Panc1 (cell line): Measurements from ENCODE around the gene SMAD3. TPM values are rescaled to one million over a fixed set of nuclear protein-coding genes. Genes with fewer than 3 reads are reported as not detected.
"Not testable (repeated sequence)": the region's sequence is repeated elsewhere in the genome, so short reads cannot be mapped to it uniquely, and the experiment has no call there.

ENCODE experiments used
- ATAC-seq: fragments of 200-7000 bp; cut with Tn5 transposase; 2 replicates; pipeline ENCODE4 v1.9.1; 2020; ENCODE audit warnings: mild to moderate bottlenecking, moderate library complexity
- BruUV-seq: library from RNA; stranded (reverse); fragments of 400-500 nt; replicated peaks from 2 replicates; lab custom pipeline; 2021; lab: Mats Ljungman, UMichigan
- CTCF ChIA-PET: fragments of 300-600 bp; sonication (Branson Sonifier 250); formaldehyde crosslinking; loops from one replicate; lab custom pipeline; 2022; ENCODE audit warnings: antibody characterized with exemption; lab: Charles Lee
- POLR2A ChIA-PET: fragments of 300-600 bp; sonication (Branson Sonifier 250); formaldehyde crosslinking; loops from one replicate; lab custom pipeline; 2022; ENCODE audit warnings: antibody characterized with exemption; lab: Charles Lee
- DNase-seq: peaks from one replicate; pipeline ENCODE4 v3.0.0-alpha.2; 2010; ENCODE audit warnings: low read depth, low spot score
- H3K27ac ChIP-seq: 2 replicates; pipeline ENCODE4 v1.5.1; 2011; ENCODE audit warnings: mild to moderate bottlenecking, low read length, inconsistent platforms
- H3K27me3 ChIP-seq: fragments of 200-500 bp; sonication (Bioruptor generic); 2 replicates; pipeline ENCODE4 v1.6.0; 2014; ENCODE audit warnings: low read length, inconsistent platforms; ENCODE audit not compliant: control insufficient read depth, insufficient read depth
- H3K36me3 ChIP-seq: fragments of 200-500 bp; sonication (Bioruptor generic); 2 replicates; pipeline ENCODE4 v1.5.1; 2014; ENCODE audit warnings: inconsistent platforms, mild to moderate bottlenecking, low read length, moderate library complexity; ENCODE audit not compliant: control insufficient read depth, insufficient read depth
- H3K4me1 ChIP-seq: 2 replicates; pipeline ENCODE4 v1.5.1; 2011; ENCODE audit warnings: inconsistent platforms, mild to moderate bottlenecking, low read length, moderate library complexity; ENCODE audit not compliant: control insufficient read depth, insufficient read depth
- H3K4me3 ChIP-seq, 2 experiments: 2 replicates each; pipeline ENCODE4 v1.5.1; 2011 to 2012; ENCODE audit warnings: low read depth in 2 of 2, low read length in 2 of 2, mild to moderate bottlenecking in 2 of 2, inconsistent platforms in 1 of 2, moderate library complexity in 1 of 2
- H3K9me3 ChIP-seq: fragments of 200-500 bp; sonication (Bioruptor generic); 2 replicates; pipeline ENCODE4 v1.5.1; 2014; ENCODE audit warnings: low read depth, mild to moderate bottlenecking, inconsistent platforms, low read length, moderate library complexity; ENCODE audit not compliant: control insufficient read depth, insufficient read depth
- CTCF ChIP-seq: fragments of 450-650 bp; IDR thresholded peaks from 2 replicates; pipeline ENCODE4 v1.5.1; 2017; ENCODE audit warnings: mild to moderate bottlenecking
- POLR2AphosphoS5 ChIP-seq: IDR thresholded peaks from 2 replicates; pipeline ENCODE4 v1.6.1; 2012; ENCODE audit warnings: mild to moderate bottlenecking, low read depth, low read length, moderate library complexity
- REST ChIP-seq, 2 experiments: IDR thresholded peaks; 2 replicates each; pipeline ENCODE4 v1.6.1; 2011 to 2012; ENCODE audit warnings: low read depth in 2 of 2, control low read depth in 1 of 2, low read length in 1 of 2, mild to moderate bottlenecking in 1 of 2, moderate library complexity in 1 of 2; ENCODE audit not compliant: insufficient read depth in 1 of 2
- SIN3A ChIP-seq: IDR thresholded peaks from 2 replicates; pipeline ENCODE4 v1.6.1; 2012; ENCODE audit warnings: low read depth, mild to moderate bottlenecking, low read length, moderate library complexity, borderline replicate concordance; ENCODE audit not compliant: insufficient read depth
- TCF7L2 ChIP-seq: IDR thresholded peaks from 2 replicates; pipeline ENCODE4 v1.6.1; 2011; ENCODE audit warnings: mild to moderate bottlenecking, low read depth, low read length, inconsistent platforms
- in situ Hi-C: cut with HindIII; loops from 2 replicates; pipeline ENCODE4 v1.10.0; 2016; ENCODE audit warnings: low sequenced_read_pairs, low pct_unique_long_range_greater_than_20kb
- intact Hi-C: fragments of 100-400 bp; cut with micrococcal nuclease; formaldehyde crosslinking; loops from one replicate; pipeline ENCODE4 v1.10.0; 2022; ENCODE audit not compliant: unreplicated experiment
- total RNA-seq: library from RNA; stranded (reverse); gene quantifications from one replicate; pipeline ENCODE4 v1.2.1, GENCODE V29; 2021; ENCODE audit not compliant: unreplicated experiment

Gene SMAD3
- total RNA-seq, 1 experiment from 2014 or later = 394 TPM

- H3K27ac ChIP-seq = peak overlapping the region; percentile 100
- ATAC-seq (no peak), DNase-seq (no peak)
- in situ Hi-C loops = no loop called here
- peak overlapping the region in 1 of 2 experiments; percentile 14; a peak in 2 of 4 replicates for H3K4me3 ChIP-seq
- H3K4me1 ChIP-seq = peaks cover 77% of the 10 kb centered on the region
- H3K36me3 ChIP-seq = peaks cover 19% of the 10 kb centered on the region
- TF ChIP-seq CTCF (no peak), POLR2AphosphoS5 (no peak; the same call in 1 of the 2 replicates), TCF7L2 (no peak), SIN3A (no peak), REST (IDR thresholded peaks at IDR 0.05; ENCODE audit: insufficient read depth in 1 of 2, low read depth in 2 of 2, low read length in 1 of 2) (no peak)
- no peaks in the 10 kb centered on the region for H3K27me3 ChIP-seq
- no peaks in the 10 kb centered on the region for H3K9me3 ChIP-seq
- intact Hi-C loops = loop anchor here (10.0 kb wide), 1 partner anchor 52 kb away; no protein-coding TSS in a partner anchor
- ChIA-PET POLR2A (interaction anchor here (0.7 kb wide), 1 partner anchor 1569 kb away, joined by 5 read pairs; no protein-coding TSS in a partner anchor), CTCF (no interaction called here)
- no TSS peak for BruUV-seq
Measured at GRCh38 chr15:67072958-67073357, 7.6 kb downstream of the SMAD3 start.

GRCh38 chr15:67074886-67075229 lies 9.5 kb downstream of the SMAD3 start:
- H3K27ac ChIP-seq = peak overlapping the region; percentile 100
- CTCF ChIA-PET = no interaction called here
- peak overlapping the region in 1 of 2 experiments; percentile 26; a peak in 2 of 4 replicates for H3K4me3 ChIP-seq
- BruUV-seq = no TSS peak
- POLR2A ChIA-PET = no interaction called here
- H3K27me3 ChIP-seq = no peaks in the 10 kb centered on the region
- peaks cover 96% of the 10 kb centered on the region for H3K4me1 ChIP-seq
- peaks cover 25% of the 10 kb centered on the region; the same call in 1 of the 2 replicates for H3K36me3 ChIP-seq
- ATAC-seq (no peak), DNase-seq (no peak)
- intact Hi-C loops = loop anchor here (10.0 kb wide), 1 partner anchor 50 kb away; no protein-coding TSS in a partner anchor
- TF ChIP-seq SIN3A (no peak), POLR2AphosphoS5 (no peak)
- in situ Hi-C loops = no loop called here
- no peaks in the 10 kb centered on the region for H3K9me3 ChIP-seq

GRCh38 chr15:67075555-67076135 lies 10.2 kb downstream of the SMAD3 start:
- H3K27me3 ChIP-seq, H3K9me3 ChIP-seq, ATAC-seq, BruUV-seq, H3K4me3 ChIP-seq, DNase-seq, in situ Hi-C loops: not testable (repeated sequence)
- Histone ChIP-seq H3K4me1 (peaks cover 96% of the 10 kb centered on the region), H3K36me3 (peaks cover 25% of the 10 kb centered on the region; the same call in 1 of the 2 replicates), H3K27ac (peak overlapping the region; percentile 100)
- intact Hi-C loops = loop anchor here (10.0 kb wide), 1 partner anchor 49 kb away; no protein-coding TSS in a partner anchor
- POLR2A ChIA-PET = interaction anchor here (0.9 kb wide), 1 partner anchor 23 kb away, joined by 7 read pairs; no protein-coding TSS in a partner anchor
- CTCF ChIA-PET = interaction anchor here (0.7 kb wide), 1 partner anchor 125 kb away, joined by 4 read pairs; no protein-coding TSS in a partner anchor
